GM18873 (cell line): ENCODE data around the gene TRAPPC2L.

Experiments used
- ATAC-seq: cut with Tn5 transposase; IDR thresholded peaks from one replicate; pipeline ENCODE4 v1.9.1; 2021; ENCODE audit warnings: mild to moderate bottlenecking, moderate library complexity, moderate number of reproducible peaks; ENCODE audit not compliant: unreplicated experiment, low FRiP score

The TRAPPC2L gene

GRCh38 chr16:88903267-88903666 lies 46.3 kb downstream of the TRAPPC2L start:
- ATAC-seq, result no peak

- no peak for ATAC-seq
Observed at GRCh38 chr16:88904676-88905365, 47.9 kb downstream of the TRAPPC2L start.

GRCh38 chr16:88905563-88905962 lies 48.6 kb downstream of the TRAPPC2L start:
- no peak for ATAC-seq

GRCh38 chr16:88906020-88906419 lies 49.1 kb downstream of the TRAPPC2L start:
- ATAC-seq, result no peak

- ATAC-seq, result no peak
Observed at GRCh38 chr16:88906535-88907105, 49.7 kb downstream of the TRAPPC2L start.

- no peak for ATAC-seq
Observed at GRCh38 chr16:88907768-88908167, 50.8 kb downstream of the TRAPPC2L start.

- no peak for ATAC-seq
Observed at GRCh38 chr16:88908307-88908706, 51.4 kb downstream of the TRAPPC2L start.

- ATAC-seq, result no peak
Observed at GRCh38 chr16:88909431-88910210, 52.7 kb downstream of the TRAPPC2L start.

- no peak for ATAC-seq
Observed at GRCh38 chr16:88910284-88911135, 53.6 kb downstream of the TRAPPC2L start.

GRCh38 chr16:88911136-88911945 lies 54.4 kb downstream of the TRAPPC2L start:
- ATAC-seq, result no peak

- ATAC-seq, result no peak
Observed at GRCh38 chr16:88911946-88912310, 55.0 kb downstream of the TRAPPC2L start.
